ENCODE data around the gene BEAN1. TPM values are rescaled to one million over a fixed set of nuclear protein-coding genes. Genes with fewer than 3 reads are reported as not detected.

Gene BEAN1
- total RNA-seq, 1 experiment from 2014 or later: 0.24 TPM

DNA sequence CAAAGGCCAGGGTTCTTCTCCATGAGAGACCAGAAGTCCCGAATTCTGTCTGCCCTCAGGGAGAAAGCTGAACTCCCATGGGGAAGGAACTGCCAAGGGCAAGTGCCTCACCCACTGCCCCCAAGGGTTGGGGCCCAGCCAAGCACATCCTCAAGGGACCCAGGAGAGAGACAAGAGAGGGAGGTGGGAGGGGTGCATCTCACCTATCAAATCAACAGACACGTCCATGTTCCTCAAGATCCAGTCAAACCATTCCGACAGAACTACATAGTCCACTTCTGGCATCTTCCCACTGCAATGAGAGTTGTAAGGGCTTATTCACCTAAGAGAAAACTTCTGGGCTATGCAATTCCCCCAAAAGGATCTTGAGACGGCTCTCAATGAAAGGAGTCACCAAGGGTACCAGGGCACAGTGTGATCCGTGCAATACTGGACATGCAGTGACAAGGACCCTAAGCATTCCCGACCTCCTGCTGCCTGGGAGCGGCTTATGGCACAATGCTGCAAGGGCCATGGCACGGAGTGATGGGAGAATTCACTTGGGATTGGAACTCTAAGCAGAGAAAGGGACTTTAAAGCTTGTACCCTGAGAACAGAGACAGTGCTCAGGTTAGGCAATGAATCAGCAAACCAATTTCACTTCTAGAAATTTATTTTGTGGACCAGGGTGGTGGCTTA, 90.6 kb downstream of the BEAN1 start:
- H4K5ac ChIP-seq (ENCODE audit: insufficient read length, low read depth, low read length): no peak overlapping the region
- no peak overlapping the region for H3K18ac ChIP-seq (ENCODE audit: insufficient read length, low read depth, low read length)
- no CpG with 5 or more reads among the region's 8 CpGs for whole genome bisulfite sequencing (ENCODE audit: extremely low coverage, insufficient read length, low lambda C conversion rate)
- Mint-ChIP-seq H3K27ac (peak overlapping the region; percentile 36 to 64 (median 59); a peak in 2 of 7 replicates), H3K4me1 (peaks cover 25 to 32% of the 10 kb centered on the region in 2 experiments), H3K27me3 (ENCODE audit: low read depth) (peaks cover 7% of the 10 kb centered on the region), H3K9me3 (peaks cover 2 to 3% of the 10 kb centered on the region in 2 experiments; a peak in 2 of 5 replicates), H3K36me3 (ENCODE audit: insufficient read depth in 1 of 3, low read depth in 3 of 3) (peaks cover 9 to 17% (median 12%) of the 10 kb centered on the region in 3 experiments; a peak in 6 of 7 replicates), H3K4me3 (no peak overlapping the region)
- no peak overlapping the region for H3K4ac ChIP-seq (ENCODE audit: low read depth, low read length)
- no peak overlapping the region for H4K91ac ChIP-seq (ENCODE audit: insufficient read length, low read depth, low read length)
- no peak overlapping the region for H2BK20ac ChIP-seq (ENCODE audit: low read depth, low read length, poor library complexity, severe bottlenecking)
- no peak overlapping the region for H2BK5ac ChIP-seq (ENCODE audit: insufficient read length, low read length)
- peaks cover 3% of the 10 kb centered on the region; the same call in 1 of the 2 replicates for H3K4me1 ChIP-seq (ENCODE audit: insufficient read depth, low read length)
- H2BK120ac ChIP-seq (ENCODE audit: low read depth, low read length, poor library complexity, severe bottlenecking): no peak overlapping the region
- no peak overlapping the region for H3K27ac ChIP-seq (ENCODE audit: insufficient read length, low read depth, low read length)
- H3K79me1 ChIP-seq (ENCODE audit: insufficient read depth, low read depth, low read length, poor library complexity, severe bottlenecking): no peaks in the 10 kb centered on the region
- H3K23me2 ChIP-seq (ENCODE audit: insufficient read length, low read depth, low read length, poor library complexity, severe bottlenecking): no peaks in the 10 kb centered on the region
- H3T11ph ChIP-seq (ENCODE audit: low read length): no peak overlapping the region
- no peak overlapping the region for H2AFZ ChIP-seq (ENCODE audit: low read length)
- TF ChIP-seq CTCF (conservative IDR thresholded peaks at IDR 0.05): no peak
- DNase-seq: no peak
- H2BK12ac ChIP-seq (ENCODE audit: insufficient read length, low read depth, low read length): no peak overlapping the region
- H3K23ac ChIP-seq (ENCODE audit: insufficient read length, low read depth, low read length): no peak overlapping the region
- H4K20me1 ChIP-seq (ENCODE audit: control insufficient read depth, insufficient read depth, insufficient read length): no peaks in the 10 kb centered on the region
- no peak overlapping the region for H2AK5ac ChIP-seq (ENCODE audit: insufficient read length, low read length)
- H3K9ac ChIP-seq (ENCODE audit: extremely low read depth, insufficient read length, low read length): no peak overlapping the region
- no peaks in the 10 kb centered on the region for H3K9me3 ChIP-seq (ENCODE audit: control insufficient read depth, low read depth, low read length)
- H3K56ac ChIP-seq (ENCODE audit: insufficient read length, low read depth, low read length): no peak overlapping the region
- no peak overlapping the region for H3K4me2 ChIP-seq (ENCODE audit: insufficient read depth, insufficient read length, low read length)
- no peaks in the 10 kb centered on the region for H3K79me2 ChIP-seq (ENCODE audit: insufficient read depth, low read length)
- H2BK15ac ChIP-seq (ENCODE audit: low read depth, low read length): no peak overlapping the region
- no peak overlapping the region for H3K14ac ChIP-seq (ENCODE audit: insufficient read depth, low read length)
- H4K8ac ChIP-seq (replicated peaks; ENCODE audit: insufficient read length, low read depth, low read length): no peak overlapping the region
- H3K27me3 ChIP-seq (ENCODE audit: insufficient read depth, low read length): no peaks in the 10 kb centered on the region
